ENCODE results near the gene TMUB2. TPM values are rescaled to one million over a fixed set of nuclear protein-coding genes. Genes with fewer than 3 reads are reported as not detected.

TMUB2 gene
- total RNA-seq, 1 donor from 2014 or later: 35.5 TPM

DNA sequence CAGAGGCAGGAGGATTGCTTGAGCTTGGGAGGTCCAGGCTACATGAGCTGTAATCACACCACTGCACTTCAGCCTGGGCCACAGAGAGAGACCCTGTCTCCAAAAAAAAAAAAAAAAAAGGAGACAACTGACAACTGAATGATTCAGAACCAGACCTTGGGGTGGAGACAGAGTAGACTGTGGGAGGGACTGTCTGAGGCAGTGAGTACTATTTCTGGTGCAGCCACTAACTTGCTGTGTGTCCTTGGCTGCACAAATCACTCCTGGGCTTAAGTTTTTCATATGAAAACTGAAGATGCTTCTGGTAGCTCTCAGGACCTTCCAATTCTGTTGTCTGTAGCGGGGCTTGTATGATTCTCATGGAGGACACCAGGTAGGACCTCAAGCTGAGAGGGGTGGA lies 10.5 kb upstream of the TMUB2 start:
- DNase-seq (ENCODE audit: extremely low read depth, low read depth, low spot score): no peak

DNA sequence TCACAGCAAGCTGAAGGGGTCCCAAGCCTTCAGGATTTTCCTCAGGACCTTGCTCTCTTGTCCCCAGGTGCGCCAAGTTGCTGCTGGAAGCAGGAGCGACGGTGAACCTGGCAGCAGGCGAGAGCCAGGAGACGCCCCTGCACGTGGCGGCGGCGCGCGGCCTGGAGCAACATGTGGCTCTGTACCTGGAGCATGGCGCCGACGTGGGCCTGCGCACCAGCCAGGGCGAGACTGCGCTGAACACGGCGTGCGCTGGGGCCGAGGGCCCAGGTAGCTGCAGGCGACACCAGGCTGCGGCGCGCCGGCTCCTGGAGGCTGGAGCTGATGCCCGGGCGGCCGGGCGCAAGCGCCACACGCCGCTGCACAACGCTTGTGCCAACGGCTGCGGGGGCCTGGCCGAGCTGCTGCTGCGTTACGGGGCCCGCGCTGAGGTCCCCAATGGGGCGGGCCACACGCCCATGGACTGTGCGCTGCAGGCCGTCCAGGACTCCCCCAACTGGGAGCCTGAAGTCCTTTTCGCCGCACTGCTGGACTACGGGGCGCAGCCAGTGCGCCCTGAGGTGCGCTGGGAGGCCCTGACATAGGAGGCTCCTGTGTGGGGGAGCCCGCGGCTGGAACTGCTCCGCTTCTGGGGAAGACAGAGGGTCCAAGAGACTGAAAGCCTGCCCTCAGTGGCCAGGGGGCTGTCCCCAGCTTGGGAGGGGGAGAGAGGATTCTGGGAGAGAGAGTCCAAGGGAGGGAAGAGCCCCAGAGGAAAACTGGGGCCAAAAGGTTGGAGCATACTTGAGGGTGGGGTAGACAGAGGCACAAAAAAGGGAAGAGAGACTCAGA lies 9.9 kb upstream of the TMUB2 start:
- DNase-seq (ENCODE audit: extremely low read depth, low read depth, low spot score): no peak

GRCh38 chr17:44177640-44178039 lies 9.1 kb upstream of the TMUB2 start:
- no peak for DNase-seq (ENCODE audit: extremely low read depth, low read depth, low spot score)

- no peak for DNase-seq (ENCODE audit: extremely low read depth, low read depth, low spot score)
Observed at GRCh38 chr17:44178133-44178532, 8.6 kb upstream of the TMUB2 start.

- no peak for DNase-seq (ENCODE audit: extremely low read depth, low read depth, low spot score)
Observed at GRCh38 chr17:44183024-44183423, 3.7 kb upstream of the TMUB2 start.

- DNase-seq (ENCODE audit: extremely low read depth, low read depth, low spot score): no peak
Observed at GRCh38 chr17:44184212-44184810, 2.5 kb upstream of the TMUB2 start.

- no peak for DNase-seq (ENCODE audit: extremely low read depth, low read depth, low spot score)
Observed at GRCh38 chr17:44187131-44187899, 543 bp downstream of the TMUB2 start.

- no peak for DNase-seq (ENCODE audit: extremely low read depth, low read depth, low spot score)
Observed at GRCh38 chr17:44188576-44189403, 2.0 kb downstream of the TMUB2 start.

DNA sequence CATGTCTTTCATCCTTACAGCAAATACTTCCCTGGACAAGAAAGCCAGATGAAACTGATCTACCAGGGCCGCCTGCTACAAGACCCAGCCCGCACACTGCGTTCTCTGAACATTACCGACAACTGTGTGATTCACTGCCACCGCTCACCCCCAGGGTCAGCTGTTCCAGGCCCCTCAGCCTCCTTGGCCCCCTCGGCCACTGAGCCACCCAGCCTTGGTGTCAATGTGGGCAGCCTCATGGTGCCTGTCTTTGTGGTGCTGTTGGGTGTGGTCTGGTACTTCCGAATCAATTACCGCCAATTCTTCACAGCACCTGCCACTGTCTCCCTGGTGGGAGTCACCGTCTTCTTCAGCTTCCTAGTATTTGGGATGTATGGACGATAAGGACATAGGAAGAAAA lies 3.7 kb downstream of the TMUB2 start:
- DNase-seq (ENCODE audit: extremely low read depth, low read depth, low spot score): no peak

DNA sequence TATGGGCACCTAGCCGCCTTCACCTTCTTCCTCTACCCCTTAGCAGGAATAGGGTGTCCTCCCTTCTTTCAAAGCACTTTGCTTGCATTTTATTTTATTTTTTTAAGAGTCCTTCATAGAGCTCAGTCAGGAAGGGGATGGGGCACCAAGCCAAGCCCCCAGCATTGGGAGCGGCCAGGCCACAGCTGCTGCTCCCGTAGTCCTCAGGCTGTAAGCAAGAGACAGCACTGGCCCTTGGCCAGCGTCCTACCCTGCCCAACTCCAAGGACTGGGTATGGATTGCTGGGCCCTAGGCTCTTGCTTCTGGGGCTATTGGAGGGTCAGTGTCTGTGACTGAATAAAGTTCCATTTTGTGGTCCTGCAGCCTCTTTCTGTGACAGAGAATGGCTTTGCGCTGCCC lies 4.6 kb downstream of the TMUB2 start:
- DNase-seq (ENCODE audit: extremely low read depth, low read depth, low spot score): no peak

GRCh38 chr17:44191941-44192496 lies 5.2 kb downstream of the TMUB2 start:
- no peak for DNase-seq (ENCODE audit: extremely low read depth, low read depth, low spot score)

DNA sequence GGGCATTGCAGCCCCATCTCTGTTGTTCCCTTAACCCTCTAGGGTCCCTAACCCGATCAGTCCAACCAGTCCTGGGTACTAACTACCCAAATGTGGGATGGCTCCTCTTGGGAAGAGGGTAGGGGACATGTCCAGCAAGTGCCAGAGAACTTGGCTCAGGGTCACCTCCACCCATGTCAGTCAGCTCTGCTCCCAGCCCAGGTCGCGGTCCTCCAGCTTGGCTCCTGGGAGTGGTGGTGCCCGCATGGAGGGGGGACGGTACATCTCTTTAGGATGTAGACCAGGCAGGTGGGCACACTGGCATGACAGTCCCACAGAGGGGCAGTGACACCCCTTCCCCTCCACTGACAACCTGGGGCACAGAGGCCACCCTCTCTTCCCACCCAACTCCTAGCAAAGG lies 6.0 kb downstream of the TMUB2 start:
- no peak for DNase-seq (ENCODE audit: extremely low read depth, low read depth, low spot score)

- DNase-seq (ENCODE audit: extremely low read depth, low read depth, low spot score): no peak
Observed at GRCh38 chr17:44193326-44194084, 6.7 kb downstream of the TMUB2 start.

- DNase-seq (ENCODE audit: extremely low read depth, low read depth, low spot score): no peak
Observed at GRCh38 chr17:44197107-44197506, 10.3 kb downstream of the TMUB2 start.

DNA sequence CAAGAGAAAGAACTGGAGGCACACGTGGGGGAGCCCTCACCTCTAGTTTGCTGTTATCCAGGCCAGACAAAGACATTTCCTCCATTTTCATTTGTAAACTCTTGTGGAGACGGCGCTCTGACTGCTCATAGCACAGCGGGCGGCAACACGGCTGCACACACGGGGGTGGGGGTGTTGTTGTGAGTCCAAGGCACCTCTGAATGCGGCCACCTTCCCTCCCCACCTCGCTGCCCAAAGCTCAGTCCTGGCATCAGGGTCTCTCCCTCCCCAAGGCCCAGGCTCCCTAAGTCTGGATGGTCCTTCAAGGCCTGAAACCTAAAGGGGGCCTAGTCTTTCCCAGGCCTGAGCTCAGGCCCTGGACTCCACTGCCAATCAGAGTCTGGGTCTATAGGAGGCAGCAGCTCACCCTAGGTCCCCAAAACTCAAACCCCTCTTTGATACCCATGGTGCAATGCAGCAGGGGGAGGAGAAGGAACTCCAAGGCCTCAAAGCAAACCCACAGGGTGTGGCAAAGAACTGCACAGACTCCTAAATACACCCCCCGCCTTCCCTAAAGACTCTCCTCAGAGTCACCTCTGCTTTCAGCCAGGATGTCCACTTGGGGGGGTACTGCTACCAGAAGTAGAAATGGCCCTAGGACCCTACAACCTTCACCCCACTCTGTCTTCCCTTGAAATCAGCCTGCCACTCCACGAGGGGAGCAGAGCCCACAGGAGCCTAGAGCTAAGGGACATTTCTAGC lies 11.4 kb downstream of the TMUB2 start:
- DNase-seq (ENCODE audit: extremely low read depth, low read depth, low spot score): no peak

DNA sequence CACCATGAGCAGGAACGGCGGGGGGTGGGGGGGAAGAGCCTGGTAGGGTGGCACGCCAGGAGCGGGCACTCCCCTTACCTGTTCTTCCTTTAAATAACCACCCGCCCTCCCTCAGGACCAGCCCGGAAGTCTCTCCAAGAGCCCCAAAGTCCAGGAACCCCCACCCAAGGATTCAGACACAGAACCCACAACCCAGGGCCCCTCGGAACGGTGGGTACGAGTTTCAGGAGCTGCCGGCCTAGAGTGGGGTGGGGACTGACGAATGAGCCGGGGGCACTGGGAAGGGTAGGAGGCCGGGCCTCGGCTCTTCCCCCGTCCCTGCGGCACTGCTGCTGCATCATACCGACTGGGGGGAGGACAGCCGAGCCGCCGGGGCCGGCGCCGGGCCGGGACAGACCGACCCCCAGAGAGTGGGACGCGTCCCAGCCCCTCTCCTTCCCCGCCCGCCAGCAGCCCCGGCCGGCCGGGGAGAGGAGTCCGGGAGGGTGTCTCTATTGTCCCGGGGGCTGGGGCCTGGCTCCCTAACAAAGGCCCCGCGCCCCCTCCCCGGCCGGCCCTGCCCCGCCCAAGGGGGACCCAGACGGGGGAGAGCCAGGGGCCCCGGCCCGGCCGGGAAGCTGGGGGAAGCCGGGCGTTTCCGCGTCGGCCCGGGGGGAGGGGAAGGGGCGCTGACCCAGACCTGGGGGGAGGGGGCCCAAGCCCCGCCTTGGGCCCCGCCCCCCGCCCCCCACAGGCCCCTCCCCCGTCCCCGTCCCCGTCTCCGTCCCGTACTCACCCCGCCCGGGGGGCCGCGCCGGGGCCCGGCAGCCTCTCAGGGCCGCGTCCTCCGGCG lies 12.2 kb downstream of the TMUB2 start:
- DNase-seq (ENCODE audit: extremely low read depth, low read depth, low spot score): no peak

DNA sequence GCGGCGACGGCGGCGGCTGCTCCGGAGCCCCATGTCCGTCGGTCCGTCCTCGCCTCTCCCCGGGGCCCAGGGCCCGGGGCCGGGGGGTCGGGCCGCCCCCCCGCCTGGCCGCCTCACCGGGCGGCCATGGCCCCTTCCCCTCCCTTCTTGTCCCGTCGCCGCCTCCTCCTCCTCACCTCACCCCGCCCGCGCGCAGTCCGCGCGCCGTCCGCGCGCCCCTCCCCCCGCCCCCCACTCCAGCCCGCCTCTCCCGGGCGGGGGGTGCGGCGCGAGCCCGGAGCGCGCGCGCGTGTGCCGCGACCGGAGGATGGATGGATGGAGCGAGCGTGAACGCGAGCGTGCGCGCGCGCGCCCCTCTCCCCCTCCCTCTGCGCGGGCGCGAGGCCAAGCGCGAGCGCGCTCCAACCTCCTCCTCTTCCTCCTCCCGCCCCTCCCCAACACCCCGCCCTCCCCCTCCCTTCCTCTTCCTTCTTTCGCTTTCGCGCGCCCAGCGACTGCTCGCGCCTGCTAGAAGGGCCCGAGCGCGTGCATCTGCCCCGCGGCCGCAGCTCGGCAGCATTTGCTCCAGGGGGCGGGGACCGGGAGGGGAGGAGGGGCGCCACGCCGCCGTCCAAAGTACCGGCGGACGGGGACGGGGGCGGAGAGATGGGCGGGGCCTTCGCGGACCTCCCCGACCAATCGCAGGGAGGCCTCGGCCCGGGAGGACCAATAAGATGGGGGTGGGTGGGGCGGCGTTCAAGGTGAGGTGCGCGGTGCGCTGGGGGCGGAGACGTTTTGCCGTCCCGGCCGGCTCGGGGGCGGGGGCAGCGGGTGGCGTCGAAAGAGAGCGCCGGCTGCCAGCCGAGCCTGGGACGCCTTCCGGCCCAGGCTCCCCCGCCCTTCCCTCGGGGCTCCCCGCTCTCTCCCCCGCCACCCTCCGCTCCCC lies 13.0 kb downstream of the TMUB2 start, which contains the start of gene ATXN7L3:
Gene ATXN7L3 (minus strand): TSS at position 332 of the 925 bp plus-strand sequence. CDS start 1,814 bp downstream, outside the sequence.
- DNase-seq (ENCODE audit: extremely low read depth, low read depth, low spot score): no peak

Data from glomerular endothelial cell (primary cell).